ENCODE measurements around the gene GHRHR.
A peak's percentile ranks its signal among the peaks of the same experiment; 100 is the strongest.

Gene GHRHR

GRCh38 chr7:30969604-30969970, 5.8 kb downstream of the GHRHR start:
- DNase-seq, result no peak

GRCh38 chr7:30970074-30970473, 6.3 kb downstream of the GHRHR start:
- DNase-seq, result no peak

- no peak for DNase-seq
These were observed 6.9 kb downstream of the GHRHR start for GRCh38 chr7:30970594-30971094.

GRCh38 chr7:30971440-30971839, 7.7 kb downstream of the GHRHR start:
- no peak for DNase-seq

- no peak for DNase-seq
These were observed 8.2 kb downstream of the GHRHR start for GRCh38 chr7:30971840-30972563.

- DNase-seq, result no peak
These were observed 9.5 kb downstream of the GHRHR start for GRCh38 chr7:30973292-30973691.

- no peak for DNase-seq
These were observed 10.2 kb downstream of the GHRHR start for GRCh38 chr7:30973791-30974604.

- no peak for DNase-seq
These were observed 11.0 kb downstream of the GHRHR start for GRCh38 chr7:30974605-30975255.

GRCh38 chr7:30975256-30975899, 11.6 kb downstream of the GHRHR start:
- no peak for DNase-seq

GRCh38 chr7:30976381-30976780, 12.6 kb downstream of the GHRHR start:
- no peak for DNase-seq

- DNase-seq, result no peak
These were observed 13.5 kb downstream of the GHRHR start for GRCh38 chr7:30977222-30977621.

- DNase-seq, result no peak
These were observed 14.3 kb downstream of the GHRHR start for GRCh38 chr7:30977896-30978564.

- DNase-seq, result no peak
These were observed 15.3 kb downstream of the GHRHR start for GRCh38 chr7:30979027-30979426.

GRCh38 chr7:30980194-30980593, 16.4 kb downstream of the GHRHR start:
- DNase-seq, result no peak

GRCh38 chr7:30980751-30981150, 17.0 kb downstream of the GHRHR start:
- no peak for DNase-seq

GRCh38 chr7:30983042-30983913, 19.5 kb downstream of the GHRHR start:
- DNase-seq, result peak; percentile 47 to 65

GRCh38 chr7:30983914-30984247, 20.1 kb downstream of the GHRHR start:
- no peak for DNase-seq

- DNase-seq, result no peak
These were observed 20.8 kb downstream of the GHRHR start for GRCh38 chr7:30984359-30985107.

GRCh38 chr7:30985756-30986155, 22.0 kb downstream of the GHRHR start:
- no peak for DNase-seq

GRCh38 chr7:30986331-30986730, 22.6 kb downstream of the GHRHR start:
- no peak for DNase-seq

GRCh38 chr7:30986738-30987137, 23.0 kb downstream of the GHRHR start:
- DNase-seq, result no peak
